H9 (cell line): Measurements from ENCODE around the gene XDH. TPM values are rescaled to one million over a fixed set of nuclear protein-coding genes. Genes with fewer than 3 reads are reported as not detected.

Experiments used
- DNase-seq: peaks from one replicate; pipeline ENCODE4 v3.0.0-alpha.2; 2017
- H2AFZ ChIP-seq: one replicate; pipeline ENCODE4 v1.6.1; 2013; ENCODE audit warnings: mild to moderate bottlenecking, low read length, control low read depth, moderate library complexity
- H2AK5ac ChIP-seq: 2 replicates; pipeline ENCODE4 v1.6.1; 2013; ENCODE audit warnings: low read length, control low read depth, mixed read lengths; ENCODE audit not compliant: insufficient read length
- H2BK120ac ChIP-seq: one replicate; pipeline ENCODE4 v1.6.1; 2013; ENCODE audit warnings: low read depth, mild to moderate bottlenecking, low read length, control low read depth, inconsistent platforms; ENCODE audit not compliant: poor library complexity, severe bottlenecking
- H2BK12ac ChIP-seq: 2 replicates; pipeline ENCODE4 v1.6.1; 2013; ENCODE audit warnings: low read length, control low read depth, mixed read lengths, low read depth; ENCODE audit not compliant: insufficient read length
- H2BK15ac ChIP-seq: 2 replicates; pipeline ENCODE4 v1.6.1; 2013; ENCODE audit warnings: low read depth, low read length, control low read depth
- H2BK20ac ChIP-seq: one replicate; pipeline ENCODE4 v1.6.1; 2013; ENCODE audit warnings: low read depth, mild to moderate bottlenecking, low read length, control low read depth, inconsistent platforms; ENCODE audit not compliant: poor library complexity, severe bottlenecking
- H2BK5ac ChIP-seq: 2 replicates; pipeline ENCODE4 v1.6.1; 2013; ENCODE audit warnings: low read length, control low read depth, mixed read lengths; ENCODE audit not compliant: insufficient read length
- H3K14ac ChIP-seq: 2 replicates; pipeline ENCODE4 v1.6.1; 2013; ENCODE audit warnings: low read length, control low read depth; ENCODE audit not compliant: insufficient read depth
- H3K18ac ChIP-seq: 2 replicates; pipeline ENCODE4 v1.6.1; 2013; ENCODE audit warnings: low read depth, mild to moderate bottlenecking, mixed read lengths, low read length, control low read depth; ENCODE audit not compliant: insufficient read length
- H3K23ac ChIP-seq: 2 replicates; pipeline ENCODE4 v1.6.1; 2013; ENCODE audit warnings: low read length, control low read depth, mixed read lengths, low read depth; ENCODE audit not compliant: insufficient read length
- H3K23me2 ChIP-seq: 2 replicates; pipeline ENCODE4 v1.6.1; 2013; ENCODE audit warnings: low read depth, mild to moderate bottlenecking, mixed read lengths, low read length, control low read depth; ENCODE audit not compliant: insufficient read length, poor library complexity, severe bottlenecking
- H3K27ac ChIP-seq: 2 replicates; pipeline ENCODE4 v1.5.1; 2013; ENCODE audit warnings: low read length, control low read depth, mixed read lengths, low read depth; ENCODE audit not compliant: insufficient read length
- H3K27me3 ChIP-seq: 2 replicates; pipeline ENCODE4 v1.6.1; 2013; ENCODE audit warnings: low read length, control low read depth, inconsistent platforms; ENCODE audit not compliant: insufficient read depth
- H3K4ac ChIP-seq: 2 replicates; pipeline ENCODE4 v1.6.1; 2013; ENCODE audit warnings: low read depth, mild to moderate bottlenecking, control low read depth, inconsistent platforms, low read length, moderate library complexity
- H3K4me1 ChIP-seq: 2 replicates; pipeline ENCODE4 v1.6.1; 2013; ENCODE audit warnings: low read length, control low read depth, inconsistent platforms; ENCODE audit not compliant: insufficient read depth
- H3K4me2 ChIP-seq: 2 replicates; pipeline ENCODE4 v1.6.1; 2013; ENCODE audit warnings: low read length, control low read depth, mixed read lengths; ENCODE audit not compliant: insufficient read length, insufficient read depth
- H3K56ac ChIP-seq: 2 replicates; pipeline ENCODE4 v1.6.1; 2013; ENCODE audit warnings: low read depth, mild to moderate bottlenecking, mixed read lengths, low read length, control low read depth; ENCODE audit not compliant: insufficient read length
- H3K79me1 ChIP-seq: 2 replicates; pipeline ENCODE4 v1.6.1; 2013; ENCODE audit warnings: low read depth, mild to moderate bottlenecking, moderate library complexity, low read length, control low read depth, inconsistent platforms; ENCODE audit not compliant: insufficient read depth, poor library complexity, severe bottlenecking
- H3K79me2 ChIP-seq: 2 replicates; pipeline ENCODE4 v1.6.1; 2013; ENCODE audit warnings: low read length, control low read depth, inconsistent platforms; ENCODE audit not compliant: insufficient read depth
- H3K9ac ChIP-seq: 2 replicates; pipeline ENCODE4 v1.6.1; 2013; ENCODE audit warnings: low read length, control low read depth, mixed read lengths; ENCODE audit not compliant: insufficient read length; ENCODE audit errors: extremely low read depth
- H3K9me3 ChIP-seq: one replicate; pipeline ENCODE4 v1.6.1; 2013; ENCODE audit warnings: low read depth, low read length, inconsistent platforms; ENCODE audit not compliant: control insufficient read depth
- H3T11ph ChIP-seq: one replicate; pipeline ENCODE4 v1.6.1; 2013; ENCODE audit warnings: mild to moderate bottlenecking, low read length, control low read depth, inconsistent platforms
- H4K20me1 ChIP-seq: one replicate; pipeline ENCODE4 v1.6.1; 2013; ENCODE audit not compliant: control insufficient read depth, insufficient read length, insufficient read depth
- H4K5ac ChIP-seq: 2 replicates; pipeline ENCODE4 v1.6.1; 2013; ENCODE audit warnings: low read depth, mild to moderate bottlenecking, mixed read lengths, low read length, control low read depth; ENCODE audit not compliant: insufficient read length
- H4K8ac ChIP-seq: replicated peaks from 2 replicates; pipeline ENCODE4 v1.6.1; 2013; ENCODE audit warnings: low read length, control low read depth, mixed read lengths, low read depth; ENCODE audit not compliant: insufficient read length
- H4K91ac ChIP-seq: 2 replicates; pipeline ENCODE4 v1.6.1; 2013; ENCODE audit warnings: low read depth, mild to moderate bottlenecking, moderate library complexity, mixed read lengths, low read length, control low read depth; ENCODE audit not compliant: insufficient read length
- H3K27ac Mint-ChIP-seq, 3 experiments: 2 replicates in 2 of 3; 3 replicates in 1 of 3; pipeline ENCODE4 v1.8.0; 2020 to 2021; ENCODE audit warnings: mixed read lengths in 3 of 3, mild to moderate bottlenecking in 1 of 3, moderate library complexity in 1 of 3
- H3K27me3 Mint-ChIP-seq: 2 replicates; pipeline ENCODE4 v1.8.0; 2021; ENCODE audit warnings: low read depth, mild to moderate bottlenecking, moderate library complexity, mixed read lengths
- H3K36me3 Mint-ChIP-seq, 3 experiments: 2 replicates in 2 of 3; 3 replicates in 1 of 3; pipeline ENCODE4 v1.8.0; 2020 to 2021; ENCODE audit warnings: low read depth in 3 of 3, mixed read lengths in 3 of 3; ENCODE audit not compliant: insufficient read depth in 1 of 3
- H3K4me1 Mint-ChIP-seq, 2 experiments: 2 replicates each; pipeline ENCODE4 v1.8.0; 2020; ENCODE audit warnings: mixed read lengths in 2 of 2
- H3K4me3 Mint-ChIP-seq, 2 experiments: 2 replicates in 1 of 2; 3 replicates in 1 of 2; pipeline ENCODE4 v1.8.0; 2020 to 2021; ENCODE audit warnings: mild to moderate bottlenecking in 2 of 2, mixed read lengths in 2 of 2, moderate library complexity in 1 of 2
- H3K9me3 Mint-ChIP-seq, 2 experiments: 2 replicates in 1 of 2; 3 replicates in 1 of 2; pipeline ENCODE4 v1.8.0; 2020; ENCODE audit warnings: mild to moderate bottlenecking in 2 of 2, mixed read lengths in 2 of 2, moderate library complexity in 1 of 2
- CTCF ChIP-seq: fragments of 200-600 bp; sonication (generic); conservative IDR thresholded peaks from 3 replicates; pipeline ENCODE4 v1.8.0; 2021; ENCODE audit warnings: antibody characterized with exemption, mild to moderate bottlenecking
- WGBS: extraction: QIAGEN DNeasy Blood & Tissue Kit; methylation state at CpG from one replicate; pipeline ENCODE4 v1.1.7; 2013; ENCODE audit warnings: missing lambda C conversion rate, low lambda C conversion rate, mixed read lengths; ENCODE audit not compliant: insufficient read length; ENCODE audit errors: extremely low coverage; 5-methylcytosine and 5-hydroxymethylcytosine counted together
- total RNA-seq: library from RNA; stranded (reverse); gene quantifications from 2 replicates; pipeline ENCODE4 v1.2.1, GENCODE V29; 2021

XDH gene
- total RNA-seq, 1 experiment from 2014 or later = 1.4 TPM

DNA sequence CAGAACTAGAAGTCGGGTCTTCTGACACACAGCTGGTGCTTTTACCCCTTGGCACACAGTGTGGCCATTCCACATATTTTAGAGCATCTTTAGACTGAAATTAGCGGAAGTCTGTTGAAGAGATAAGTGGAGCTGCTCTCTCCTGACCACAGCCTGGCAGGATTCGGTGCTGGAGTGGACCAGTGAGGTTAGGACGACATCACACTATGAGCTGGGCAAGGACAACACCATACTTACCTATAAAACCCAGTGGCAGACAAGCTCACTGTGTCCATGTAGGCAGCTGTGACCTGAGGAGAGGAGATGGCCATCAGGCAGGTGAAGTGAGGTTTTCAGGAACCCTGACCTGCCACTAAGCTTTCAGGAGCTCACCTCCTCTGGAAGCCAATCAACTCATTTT, 70.1 kb downstream of the XDH start:
- Histone ChIP-seq H4K8ac (no peak overlapping the region), H2BK5ac (no peak overlapping the region), H3K23me2 (no peaks in the 10 kb centered on the region), H3K4me1 (no peaks in the 10 kb centered on the region), H3K27me3 (no peaks in the 10 kb centered on the region), H4K20me1 (no peaks in the 10 kb centered on the region), H3K4ac (no peak overlapping the region), H3K79me1 (no peaks in the 10 kb centered on the region), H4K5ac (no peak overlapping the region), H2BK20ac (no peak overlapping the region), H2AFZ (no peak overlapping the region), H2AK5ac (no peak overlapping the region), H2BK15ac (no peak overlapping the region), H2BK12ac (no peak overlapping the region), H3T11ph (no peak overlapping the region), H4K91ac (no peak overlapping the region), H3K56ac (no peak overlapping the region), H3K14ac (no peak overlapping the region), H3K4me2 (no peak overlapping the region), H3K27ac (no peak overlapping the region), H3K23ac (no peak overlapping the region), H3K9me3 (no peaks in the 10 kb centered on the region), H3K9ac (no peak overlapping the region), H3K79me2 (no peaks in the 10 kb centered on the region), H2BK120ac (no peak overlapping the region), H3K18ac (no peak overlapping the region)
- no peak for TF ChIP-seq CTCF
- H3K27me3 Mint-ChIP-seq = no peaks in the 10 kb centered on the region
- no peak overlapping the region; a peak in 1 of 7 replicates for H3K27ac Mint-ChIP-seq
- no peaks in the 10 kb centered on the region for H3K9me3 Mint-ChIP-seq
- H3K4me1 Mint-ChIP-seq = no peaks in the 10 kb centered on the region
- no peak for DNase-seq
- no peak overlapping the region for H3K4me3 Mint-ChIP-seq
- no CpG with 5 or more reads among the region's 4 CpGs for WGBS
- peaks cover 0 to 7% (median 2%) of the 10 kb centered on the region in 3 experiments; a peak in 2 of 7 replicates for H3K36me3 Mint-ChIP-seq
